ENCODE data around the gene ITGAV.
"Not testable (repeated sequence)": the region's sequence is repeated elsewhere in the genome, so short reads cannot be mapped to it uniquely, and the experiment has no call there.

Gene ITGAV

GRCh38 chr2:186558512-186559276 lies 31.2 kb upstream of the ITGAV start:
- Histone ChIP-seq H3K36me3 (ENCODE audit: control insufficient read depth in 2 of 2, insufficient read depth in 2 of 2, low read length in 2 of 2) (no peaks in the 10 kb centered on the region), H3K27ac (ENCODE audit: low read depth in 2 of 2, low read length in 2 of 2) (no peak overlapping the region), H3K9me3 (ENCODE audit: control insufficient read depth in 2 of 2, low read length in 2 of 2) (no peaks in the 10 kb centered on the region), H3K4me1 (ENCODE audit: control insufficient read depth in 2 of 2, insufficient read depth in 2 of 2, low read length in 2 of 2) (no peaks in the 10 kb centered on the region), H3K4me3 (ENCODE audit: low read length in 2 of 2) (no peak overlapping the region), H3K27me3 (ENCODE audit: control insufficient read depth in 2 of 2, insufficient read depth in 2 of 2, low read length in 2 of 2) (no peaks in the 10 kb centered on the region), H3K9ac (ENCODE audit: low read depth in 1 of 2, low read length in 2 of 2) (no peak overlapping the region)

- Histone ChIP-seq H3K36me3 (ENCODE audit: control insufficient read depth in 2 of 2, insufficient read depth in 2 of 2, low read length in 2 of 2) (no peaks in the 10 kb centered on the region), H3K27ac (ENCODE audit: low read depth in 2 of 2, low read length in 2 of 2) (no peak overlapping the region), H3K4me3 (ENCODE audit: low read length in 2 of 2) (no peak overlapping the region), H3K27me3 (ENCODE audit: control insufficient read depth in 2 of 2, insufficient read depth in 2 of 2, low read length in 2 of 2) (no peaks in the 10 kb centered on the region), H3K9ac (ENCODE audit: low read depth in 1 of 2, low read length in 2 of 2) (no peak overlapping the region), H3K4me1 (ENCODE audit: control insufficient read depth in 2 of 2, insufficient read depth in 2 of 2, low read length in 2 of 2) (no peaks in the 10 kb centered on the region), H3K9me3 (ENCODE audit: control insufficient read depth in 2 of 2, low read length in 2 of 2) (no peaks in the 10 kb centered on the region)
Observed at GRCh38 chr2:186559370-186559769, 30.5 kb upstream of the ITGAV start.

- H3K9me3 ChIP-seq (ENCODE audit: control insufficient read depth in 2 of 2, low read length in 2 of 2): no peaks in the 10 kb centered on the region
- no peak overlapping the region for H3K4me3 ChIP-seq (ENCODE audit: low read length in 2 of 2)
- H3K9ac ChIP-seq (ENCODE audit: low read depth in 1 of 2, low read length in 2 of 2): no peak overlapping the region
- no peaks in the 10 kb centered on the region for H3K4me1 ChIP-seq (ENCODE audit: control insufficient read depth in 2 of 2, insufficient read depth in 2 of 2, low read length in 2 of 2)
- H3K27me3 ChIP-seq (ENCODE audit: control insufficient read depth in 2 of 2, insufficient read depth in 2 of 2, low read length in 2 of 2): no peaks in the 10 kb centered on the region
- no peak overlapping the region for H3K27ac ChIP-seq (ENCODE audit: low read depth in 2 of 2, low read length in 2 of 2)
- no peaks in the 10 kb centered on the region for H3K36me3 ChIP-seq (ENCODE audit: control insufficient read depth in 2 of 2, insufficient read depth in 2 of 2, low read length in 2 of 2)
Observed at GRCh38 chr2:186559848-186560247, 30.0 kb upstream of the ITGAV start.

GRCh38 chr2:186560254-186560653 lies 29.6 kb upstream of the ITGAV start:
- no peaks in the 10 kb centered on the region for H3K9me3 ChIP-seq (ENCODE audit: control insufficient read depth in 2 of 2, low read length in 2 of 2)
- no peaks in the 10 kb centered on the region for H3K4me1 ChIP-seq (ENCODE audit: control insufficient read depth in 2 of 2, insufficient read depth in 2 of 2, low read length in 2 of 2)
- H3K27ac ChIP-seq (ENCODE audit: low read depth in 2 of 2, low read length in 2 of 2): no peak overlapping the region
- H3K36me3 ChIP-seq (ENCODE audit: control insufficient read depth in 2 of 2, insufficient read depth in 2 of 2, low read length in 2 of 2): no peaks in the 10 kb centered on the region
- no peaks in the 10 kb centered on the region for H3K27me3 ChIP-seq (ENCODE audit: control insufficient read depth in 2 of 2, insufficient read depth in 2 of 2, low read length in 2 of 2)
- H3K9ac ChIP-seq (ENCODE audit: low read depth in 1 of 2, low read length in 2 of 2): no peak overlapping the region
- no peak overlapping the region for H3K4me3 ChIP-seq (ENCODE audit: low read length in 2 of 2)

GRCh38 chr2:186561467-186562208 lies 28.2 kb upstream of the ITGAV start:
- no peaks in the 10 kb centered on the region for H3K36me3 ChIP-seq (ENCODE audit: control insufficient read depth in 2 of 2, insufficient read depth in 2 of 2, low read length in 2 of 2)
- H3K27ac ChIP-seq (ENCODE audit: low read depth in 2 of 2, low read length in 2 of 2): no peak overlapping the region
- H3K9me3 ChIP-seq (ENCODE audit: control insufficient read depth in 2 of 2, low read length in 2 of 2): no peaks in the 10 kb centered on the region
- no peaks in the 10 kb centered on the region for H3K4me1 ChIP-seq (ENCODE audit: control insufficient read depth in 2 of 2, insufficient read depth in 2 of 2, low read length in 2 of 2)
- no peak overlapping the region for H3K4me3 ChIP-seq (ENCODE audit: low read length in 2 of 2)
- no peaks in the 10 kb centered on the region for H3K27me3 ChIP-seq (ENCODE audit: control insufficient read depth in 2 of 2, insufficient read depth in 2 of 2, low read length in 2 of 2)
- H3K9ac ChIP-seq (ENCODE audit: low read depth in 1 of 2, low read length in 2 of 2): no peak overlapping the region

- Histone ChIP-seq H3K9ac (ENCODE audit: low read depth in 1 of 2, low read length in 2 of 2) (no peak overlapping the region), H3K4me1 (ENCODE audit: control insufficient read depth in 2 of 2, insufficient read depth in 2 of 2, low read length in 2 of 2) (no peaks in the 10 kb centered on the region), H3K27ac (ENCODE audit: low read depth in 2 of 2, low read length in 2 of 2) (no peak overlapping the region), H3K27me3 (ENCODE audit: control insufficient read depth in 2 of 2, insufficient read depth in 2 of 2, low read length in 2 of 2) (no peaks in the 10 kb centered on the region), H3K9me3 (ENCODE audit: control insufficient read depth in 2 of 2, low read length in 2 of 2) (no peaks in the 10 kb centered on the region), H3K4me3 (ENCODE audit: low read length in 2 of 2) (no peak overlapping the region), H3K36me3 (ENCODE audit: control insufficient read depth in 2 of 2, insufficient read depth in 2 of 2, low read length in 2 of 2) (no peaks in the 10 kb centered on the region)
Observed at GRCh38 chr2:186562209-186562578, 27.7 kb upstream of the ITGAV start.

GRCh38 chr2:186568600-186568999 lies 21.3 kb upstream of the ITGAV start:
- not testable (repeated sequence) for H3K9me3 ChIP-seq (ENCODE audit: control insufficient read depth in 2 of 2, low read length in 2 of 2); H3K4me1 ChIP-seq (ENCODE audit: control insufficient read depth in 2 of 2, insufficient read depth in 2 of 2, low read length in 2 of 2); H3K27ac ChIP-seq (ENCODE audit: low read depth in 2 of 2, low read length in 2 of 2); H3K4me3 ChIP-seq (ENCODE audit: low read length in 2 of 2); H3K27me3 ChIP-seq (ENCODE audit: control insufficient read depth in 2 of 2, insufficient read depth in 2 of 2, low read length in 2 of 2); H3K9ac ChIP-seq (ENCODE audit: low read depth in 1 of 2, low read length in 2 of 2); H3K36me3 ChIP-seq (ENCODE audit: control insufficient read depth in 2 of 2, insufficient read depth in 2 of 2, low read length in 2 of 2)

GRCh38 chr2:186569127-186569526 lies 20.7 kb upstream of the ITGAV start:
- H3K27ac ChIP-seq (ENCODE audit: low read depth in 2 of 2, low read length in 2 of 2); H3K9me3 ChIP-seq (ENCODE audit: control insufficient read depth in 2 of 2, low read length in 2 of 2); H3K4me1 ChIP-seq (ENCODE audit: control insufficient read depth in 2 of 2, insufficient read depth in 2 of 2, low read length in 2 of 2); H3K36me3 ChIP-seq (ENCODE audit: control insufficient read depth in 2 of 2, insufficient read depth in 2 of 2, low read length in 2 of 2); H3K9ac ChIP-seq (ENCODE audit: low read depth in 1 of 2, low read length in 2 of 2); H3K4me3 ChIP-seq (ENCODE audit: low read length in 2 of 2); H3K27me3 ChIP-seq (ENCODE audit: control insufficient read depth in 2 of 2, insufficient read depth in 2 of 2, low read length in 2 of 2): not testable (repeated sequence)

- Histone ChIP-seq H3K9me3 (ENCODE audit: control insufficient read depth in 2 of 2, low read length in 2 of 2) (no peaks in the 10 kb centered on the region), H3K9ac (ENCODE audit: low read depth in 1 of 2, low read length in 2 of 2) (no peak overlapping the region), H3K27ac (ENCODE audit: low read depth in 2 of 2, low read length in 2 of 2) (no peak overlapping the region), H3K27me3 (ENCODE audit: control insufficient read depth in 2 of 2, insufficient read depth in 2 of 2, low read length in 2 of 2) (no peaks in the 10 kb centered on the region), H3K4me1 (ENCODE audit: control insufficient read depth in 2 of 2, insufficient read depth in 2 of 2, low read length in 2 of 2) (no peaks in the 10 kb centered on the region), H3K36me3 (ENCODE audit: control insufficient read depth in 2 of 2, insufficient read depth in 2 of 2, low read length in 2 of 2) (no peaks in the 10 kb centered on the region), H3K4me3 (ENCODE audit: low read length in 2 of 2) (no peak overlapping the region)
Observed at GRCh38 chr2:186569897-186570296, 20.0 kb upstream of the ITGAV start.

GRCh38 chr2:186570604-186571003 lies 19.3 kb upstream of the ITGAV start:
- Histone ChIP-seq H3K36me3 (ENCODE audit: control insufficient read depth in 2 of 2, insufficient read depth in 2 of 2, low read length in 2 of 2) (no peaks in the 10 kb centered on the region), H3K27ac (ENCODE audit: low read depth in 2 of 2, low read length in 2 of 2) (no peak overlapping the region), H3K4me3 (ENCODE audit: low read length in 2 of 2) (no peak overlapping the region), H3K4me1 (ENCODE audit: control insufficient read depth in 2 of 2, insufficient read depth in 2 of 2, low read length in 2 of 2) (no peaks in the 10 kb centered on the region), H3K9ac (ENCODE audit: low read depth in 1 of 2, low read length in 2 of 2) (no peak overlapping the region), H3K27me3 (ENCODE audit: control insufficient read depth in 2 of 2, insufficient read depth in 2 of 2, low read length in 2 of 2) (no peaks in the 10 kb centered on the region), H3K9me3 (ENCODE audit: control insufficient read depth in 2 of 2, low read length in 2 of 2) (no peaks in the 10 kb centered on the region)
